ENCODE results near the gene PRG2.

- TF ChIP-seq, protein P1, sequence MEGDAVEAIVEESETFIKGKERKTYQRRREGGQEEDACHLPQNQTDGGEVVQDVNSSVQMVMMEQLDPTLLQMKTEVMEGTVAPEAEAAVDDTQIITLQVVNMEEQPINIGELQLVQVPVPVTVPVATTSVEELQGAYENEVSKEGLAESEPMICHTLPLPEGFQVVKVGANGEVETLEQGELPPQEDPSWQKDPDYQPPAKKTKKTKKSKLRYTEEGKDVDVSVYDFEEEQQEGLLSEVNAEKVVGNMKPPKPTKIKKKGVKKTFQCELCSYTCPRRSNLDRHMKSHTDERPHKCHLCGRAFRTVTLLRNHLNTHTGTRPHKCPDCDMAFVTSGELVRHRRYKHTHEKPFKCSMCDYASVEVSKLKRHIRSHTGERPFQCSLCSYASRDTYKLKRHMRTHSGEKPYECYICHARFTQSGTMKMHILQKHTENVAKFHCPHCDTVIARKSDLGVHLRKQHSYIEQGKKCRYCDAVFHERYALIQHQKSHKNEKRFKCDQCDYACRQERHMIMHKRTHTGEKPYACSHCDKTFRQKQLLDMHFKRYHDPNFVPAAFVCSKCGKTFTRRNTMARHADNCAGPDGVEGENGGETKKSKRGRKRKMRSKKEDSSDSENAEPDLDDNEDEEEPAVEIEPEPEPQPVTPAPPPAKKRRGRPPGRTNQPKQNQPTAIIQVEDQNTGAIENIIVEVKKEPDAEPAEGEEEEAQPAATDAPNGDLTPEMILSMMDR (conservative IDR thresholded peaks at IDR 0.05; ENCODE audit: low read depth, low read length): no peak
- no peak for TF ChIP-seq EZH2 (IDR thresholded peaks at IDR 0.05; ENCODE audit: low read length, unreplicated experiment)
Observed at GRCh38 chr11:57359396-57359795, 31.1 kb downstream of the PRG2 start.
